HepG2 (cell line): ENCODE results near the gene CAP2. TPM values are rescaled to one million over a fixed set of nuclear protein-coding genes. Genes with fewer than 3 reads are reported as not detected.
"Not testable (repeated sequence)": the region's sequence is repeated elsewhere in the genome, so short reads cannot be mapped to it uniquely, and the experiment has no call there.

Experiments
- ATAC-seq: fragments of 200-7000 bp; cut with Tn5 transposase; 3 replicates; pipeline ENCODE4 v1.9.1; 2020; ENCODE audit warnings: mild to moderate bottlenecking, moderate library complexity
- BruUV-seq: library from RNA; stranded (reverse); fragments of 400-500 nt; replicated peaks from 2 replicates; lab custom pipeline; 2021; lab: Mats Ljungman, UMichigan
- CTCF ChIA-PET: fragments of 300-600 bp; formaldehyde crosslinking; extraction: SDS; loops from one replicate; lab custom pipeline; 2021; ENCODE audit warnings: low total read pairs, inconsistent platforms, low intra/inter-chr PET ratio; lab: Yijun Ruan, JAX
- POLR2A ChIA-PET: fragments of 350-600 bp; sonication (Branson Sonifier 250); formaldehyde crosslinking; loops from one replicate; lab custom pipeline; 2020; ENCODE audit warnings: antibody characterized with exemption, inconsistent platforms; lab: Yijun Ruan, JAX
- DNase-seq: peaks from one replicate; pipeline ENCODE4 v3.0.0-alpha.2; 2015; ENCODE audit warnings: low spot score
- FAIRE-seq: peaks from 3 replicates; lab custom pipeline; 2011; peaks lifted over from hg19 to GRCh38; lab: Jason Lieb, UNC
- H2AFZ ChIP-seq: one replicate; pipeline ENCODE4 v1.6.1; 2011; ENCODE audit warnings: low read length, inconsistent platforms
- H3K27ac ChIP-seq: fragments of 300-600 bp; 3 replicates; pipeline ENCODE4 v1.8.0; 2011; ENCODE audit warnings: mixed run types, mild to moderate bottlenecking, mixed read lengths, low read length, inconsistent platforms; ENCODE audit not compliant: insufficient read depth; ENCODE audit errors: extremely low read length
- H3K27me3 ChIP-seq, 2 experiments: fragments of 200-600 bp in 1 of 2; 2 replicates in 1 of 2; 3 replicates in 1 of 2; pipeline versions ENCODE4 v1.6.0 to v1.8.0; 2011; ENCODE audit warnings: low read length in 2 of 2, mild to moderate bottlenecking in 2 of 2, moderate library complexity in 2 of 2, inconsistent platforms in 1 of 2; ENCODE audit not compliant: insufficient read depth in 2 of 2, control insufficient read depth in 1 of 2
- H3K36me3 ChIP-seq, 2 experiments: fragments of 200-600 bp in 1 of 2; replicated peaks in 1 of 2; 2 replicates in 1 of 2; 3 replicates in 1 of 2; pipeline versions ENCODE4 v1.5.1 to v1.8.0; 2011; ENCODE audit warnings: low read length in 2 of 2, inconsistent platforms in 1 of 2; ENCODE audit not compliant: insufficient read depth in 2 of 2, control insufficient read depth in 1 of 2
- H3K4me1 ChIP-seq: 2 replicates; pipeline ENCODE4 v1.5.1; 2012; ENCODE audit warnings: low read length, inconsistent platforms; ENCODE audit not compliant: insufficient read depth
- H3K4me2 ChIP-seq: 2 replicates; pipeline ENCODE4 v1.6.0; 2011; ENCODE audit warnings: low read depth, low read length, inconsistent platforms
- H3K4me3 ChIP-seq, 3 experiments: fragments of 200-600 bp in 1 of 3; sonication (generic), shearing (Covaris generic) in 1 of 3; replicated peaks in 1 of 3; 2 replicates each; pipeline ENCODE4 v1.5.1; 2011 to 2016; ENCODE audit warnings: low read length in 3 of 3, inconsistent platforms in 2 of 3, low read depth in 2 of 3, mild to moderate bottlenecking in 2 of 3, control low read depth in 1 of 3, mixed read lengths in 1 of 3; ENCODE audit not compliant: insufficient read depth in 1 of 3
- H3K79me2 ChIP-seq: one replicate; pipeline ENCODE4 v1.6.1; 2011; ENCODE audit warnings: low read length, inconsistent platforms; ENCODE audit not compliant: insufficient read depth
- H3K9ac ChIP-seq: 2 replicates; pipeline ENCODE4 v1.6.0; 2011; ENCODE audit warnings: mild to moderate bottlenecking, low read depth, low read length, inconsistent platforms; ENCODE audit not compliant: insufficient read depth
- H3K9me3 ChIP-seq: 2 replicates; pipeline ENCODE4 v1.5.1; 2012; ENCODE audit warnings: mild to moderate bottlenecking, low read length
- H4K20me1 ChIP-seq: 2 replicates; pipeline ENCODE4 v1.6.0; 2011; ENCODE audit warnings: inconsistent platforms, mild to moderate bottlenecking, low read length, moderate library complexity; ENCODE audit not compliant: insufficient read depth
- DNMT3B ChIP-seq: conservative IDR thresholded peaks from 2 replicates; pipeline ENCODE4 v1.6.1; 2016; ENCODE audit warnings: missing biosample characterization, control low read depth
- MIER2 ChIP-seq: IDR thresholded peaks from 2 replicates; pipeline ENCODE4 v1.6.1; 2016; ENCODE audit warnings: missing biosample characterization, missing genetic modification reagents
- ZNF713 ChIP-seq: sonication (generic); formaldehyde crosslinking; IDR thresholded peaks from 2 replicates; pipeline ENCODE4 v1.4.0; 2020; ENCODE audit warnings: mild to moderate bottlenecking, missing genetic modification reagents
- WGBS: methylation state at CpG from one replicate; pipeline ENCODE4 v1.1.6; 2017; ENCODE audit warnings: low lambda C conversion rate; 5-methylcytosine and 5-hydroxymethylcytosine counted together
- in situ Hi-C: cut with HindIII; loops from 2 replicates; pipeline ENCODE4 v1.10.0; 2017; ENCODE audit warnings: low pct_unique_long_range_greater_than_20kb; ENCODE audit not compliant: extremely low pct_ligation_motif_present
- intact Hi-C: fragments of 100-400 bp; cut with micrococcal nuclease; formaldehyde crosslinking; loops from one replicate; pipeline ENCODE4 v1.10.0; 2022; ENCODE audit not compliant: unreplicated experiment
- polyA plus RNA-seq, 8 experiments: library from polyadenylated mRNA; depleted of rRNA in 3 of 8; stranded (reverse) in 7 of 8; unstranded in 1 of 8; fragments of >200 nt; fragmentation: Illumina TruSeq in 4 of 8; extraction: Trizol in 4 of 8; gene quantifications; 2 replicates each; pipeline versions ENCODE4 v1.2.1 to v1.2.3, GENCODE V29; 2011 to 2016; ENCODE audit warnings: low read depth in 4 of 8, missing spikeins in 1 of 8, mixed read lengths in 1 of 8; ENCODE audit not compliant: insufficient read depth in 1 of 8
- total RNA-seq, 5 experiments: library from RNA; depleted of rRNA; stranded (reverse); fragments of >200 nt; fragmentation: Illumina TruSeq; extraction: Trizol; gene quantifications; 2 replicates each; pipeline ENCODE4 v1.2.3, GENCODE V29; 2016; ENCODE audit warnings: low read depth in 1 of 5
- TF ChIP-seq, protein P1 (sequence below): IDR thresholded peaks from 2 replicates; pipeline ENCODE4 v1.6.1; 2016; ENCODE audit warnings: low read depth, borderline replicate concordance
- TF ChIP-seq, protein P2 (sequence below): sonication (generic); formaldehyde crosslinking; IDR thresholded peaks from 2 replicates; pipeline ENCODE4 v1.4.0; 2020; ENCODE audit warnings: mild to moderate bottlenecking, low read depth, missing genetic modification reagents
- TF ChIP-seq, protein P3 (sequence below): sonication (generic); formaldehyde crosslinking; IDR thresholded peaks from 2 replicates; pipeline ENCODE4 v1.4.0; 2020; ENCODE audit warnings: mild to moderate bottlenecking, missing genetic modification reagents

The CAP2 gene
- total and polyA plus RNA-seq, 2 of the 13 experiments (the other 11 are each of a cell fraction or from before 2014, with no cell fraction given) = 7.9 to 53.1 TPM

DNA sequence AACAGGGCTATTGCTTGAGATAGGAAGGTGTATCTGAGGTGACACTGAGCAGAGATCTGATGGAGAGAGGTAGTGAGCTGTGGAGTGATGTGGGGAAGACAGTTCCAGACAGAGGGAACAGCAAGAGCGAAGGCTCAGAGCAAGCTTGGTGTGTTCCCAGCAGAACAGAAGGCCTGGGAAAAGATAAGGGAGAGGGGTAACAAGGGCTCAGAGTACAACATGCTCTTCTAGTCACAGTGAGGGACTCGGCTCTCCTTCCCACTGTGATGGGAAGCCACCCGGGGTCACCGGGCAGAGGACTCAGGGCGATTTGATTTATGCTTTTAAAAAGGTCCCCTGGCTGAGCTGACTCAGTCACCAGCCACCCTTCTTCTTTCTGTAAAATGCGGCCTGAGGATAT lies 33.7 kb downstream of the CAP2 start (continued):
- TF ChIP-seq, protein P1, sequence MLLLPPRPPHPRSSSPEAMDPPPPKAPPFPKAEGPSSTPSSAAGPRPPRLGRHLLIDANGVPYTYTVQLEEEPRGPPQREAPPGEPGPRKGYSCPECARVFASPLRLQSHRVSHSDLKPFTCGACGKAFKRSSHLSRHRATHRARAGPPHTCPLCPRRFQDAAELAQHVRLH (CRISPR knock-in tag) = no peak
- TF ChIP-seq, protein P2, sequence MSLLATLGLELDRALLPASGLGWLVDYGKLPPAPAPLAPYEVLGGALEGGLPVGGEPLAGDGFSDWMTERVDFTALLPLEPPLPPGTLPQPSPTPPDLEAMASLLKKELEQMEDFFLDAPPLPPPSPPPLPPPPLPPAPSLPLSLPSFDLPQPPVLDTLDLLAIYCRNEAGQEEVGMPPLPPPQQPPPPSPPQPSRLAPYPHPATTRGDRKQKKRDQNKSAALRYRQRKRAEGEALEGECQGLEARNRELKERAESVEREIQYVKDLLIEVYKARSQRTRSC = no peak

DNA sequence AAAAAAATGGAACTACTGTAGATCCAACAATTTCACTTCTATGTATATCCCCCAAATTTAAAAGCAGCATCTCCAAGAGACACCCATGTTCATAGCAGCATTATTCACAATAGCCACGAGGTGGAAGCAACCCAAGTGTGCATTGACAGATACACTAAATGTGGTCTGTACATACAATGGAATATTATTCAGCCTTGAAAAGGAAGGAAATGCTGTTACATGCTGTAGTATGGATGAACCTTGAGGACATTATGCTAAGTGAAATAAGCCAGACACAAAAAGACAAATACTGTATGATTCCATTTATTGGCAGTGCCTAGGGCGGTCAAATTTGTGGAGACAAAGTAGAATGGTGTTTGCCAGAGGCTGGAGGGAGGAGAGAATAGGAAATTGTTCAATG lies 34.2 kb downstream of the CAP2 start:
- Histone ChIP-seq H3K9ac (no peak overlapping the region), H3K4me1 (no peaks in the 10 kb centered on the region), H4K20me1 (no peaks in the 10 kb centered on the region), H3K9me3 (no peaks in the 10 kb centered on the region), H2AFZ (no peak overlapping the region), H3K79me2 (no peaks in the 10 kb centered on the region), H3K36me3 (peaks cover 2 to 17% of the 10 kb centered on the region in 2 experiments; a peak in 4 of 5 replicates), H3K27ac (no peak overlapping the region), H3K4me3 (no peak overlapping the region), H3K4me2 (no peak overlapping the region), H3K27me3 (no peaks in the 10 kb centered on the region)
- intact Hi-C loops (no loop called here), in situ Hi-C loops (no loop called here)
- DNase-seq (no peak), ATAC-seq (no peak), FAIRE-seq (no peak)
- WGBS = 76% methylated on average over 2 of the region's 2 CpGs
- POLR2A ChIA-PET = no interaction called here
- no TSS peak for BruUV-seq
- TF ChIP-seq ZNF713 (no peak), DNMT3B (CRISPR knock-in tag) (no peak), MIER2 (CRISPR knock-in tag) (no peak)
- TF ChIP-seq, protein P3, sequence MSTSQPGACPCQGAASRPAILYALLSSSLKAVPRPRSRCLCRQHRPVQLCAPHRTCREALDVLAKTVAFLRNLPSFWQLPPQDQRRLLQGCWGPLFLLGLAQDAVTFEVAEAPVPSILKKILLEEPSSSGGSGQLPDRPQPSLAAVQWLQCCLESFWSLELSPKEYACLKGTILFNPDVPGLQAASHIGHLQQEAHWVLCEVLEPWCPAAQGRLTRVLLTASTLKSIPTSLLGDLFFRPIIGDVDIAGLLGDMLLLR = no peak
- CTCF ChIA-PET = no interaction called here

DNA sequence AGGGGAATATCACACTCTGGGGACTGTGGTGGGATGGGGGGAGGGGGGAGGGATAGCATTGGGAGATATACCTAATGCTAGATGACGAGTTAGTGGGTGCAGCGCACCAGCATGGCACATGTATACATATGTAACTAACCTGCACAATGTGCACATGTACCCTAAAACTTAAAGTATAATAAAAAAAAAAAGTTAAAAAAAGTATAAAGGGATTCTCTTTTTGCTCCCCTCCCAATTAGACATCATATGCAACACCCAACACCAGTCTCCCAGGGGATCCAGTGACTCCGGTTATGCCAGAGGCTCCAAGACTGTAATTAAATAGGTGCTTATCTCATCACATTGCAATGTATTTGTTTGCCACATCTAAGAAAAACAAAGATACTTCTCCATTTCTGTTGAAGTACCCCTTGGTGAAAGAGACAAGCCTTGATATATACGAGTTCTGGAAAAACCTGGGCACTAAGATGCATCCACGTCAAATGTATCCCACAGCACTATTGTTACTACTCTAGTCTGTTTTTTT lies 35.3 kb downstream of the CAP2 start:
- H3K4me2 ChIP-seq, intact Hi-C loops, H3K27me3 ChIP-seq, POLR2A ChIA-PET, H4K20me1 ChIP-seq, H2AFZ ChIP-seq, H3K79me2 ChIP-seq, DNase-seq, BruUV-seq, H3K4me1 ChIP-seq, H3K9me3 ChIP-seq, H3K9ac ChIP-seq, CTCF ChIA-PET, H3K4me3 ChIP-seq, H3K27ac ChIP-seq, in situ Hi-C loops, ATAC-seq, FAIRE-seq: not testable (repeated sequence)
- 97% methylated on average over 5 of the region's 5 CpGs for WGBS
- H3K36me3 ChIP-seq = peaks cover 3 to 12% of the 10 kb centered on the region in 2 experiments; a peak in 3 of 5 replicates
